Small intestine (tissue), 7 donors: Measurements from ENCODE around the gene GBE1. TPM values are rescaled to one million over a fixed set of nuclear protein-coding genes. Genes with fewer than 3 reads are reported as not detected.

Experiments used
- DNase-seq, 2 donors: peaks; one replicate each; pipeline versions ENCODE4 v3.0.0 to v3.0.0-alpha.2; 2013
- FAIRE-seq: peaks from 2 replicates; lab custom pipeline; 2012; peaks lifted over from hg19 to GRCh38; lab: Jason Lieb, UNC
- H3K27ac ChIP-seq, 3 donors: one replicate each; pipeline ENCODE4 v1.5.1; 2013; ENCODE audit warnings: low read length in 2 of 3, mild to moderate bottlenecking in 2 of 3, control low read depth in 1 of 3, inconsistent platforms in 1 of 3, low read depth in 1 of 3, moderate library complexity in 1 of 3
- H3K27me3 ChIP-seq, 3 donors: one replicate each; pipeline ENCODE4 v1.6.1; 2013; ENCODE audit warnings: low read length in 3 of 3, inconsistent platforms in 1 of 3; ENCODE audit not compliant: control insufficient read depth in 3 of 3, insufficient read depth in 3 of 3
- H3K36me3 ChIP-seq, 3 donors: one replicate each; pipeline ENCODE4 v1.6.1; 2013; ENCODE audit warnings: low read length in 3 of 3, inconsistent platforms in 1 of 3, low read depth in 1 of 3, mild to moderate bottlenecking in 1 of 3, moderate library complexity in 1 of 3; ENCODE audit not compliant: control insufficient read depth in 3 of 3, insufficient read depth in 2 of 3
- H3K4me1 ChIP-seq, 3 donors: one replicate each; pipeline ENCODE4 v1.6.1; 2013; ENCODE audit warnings: low read length in 2 of 3, inconsistent platforms in 1 of 3, low read depth in 1 of 3, mild to moderate bottlenecking in 1 of 3, moderate library complexity in 1 of 3; ENCODE audit not compliant: control insufficient read depth in 3 of 3, insufficient read depth in 2 of 3
- H3K4me3 ChIP-seq, 3 donors: one replicate each; pipeline ENCODE4 v1.5.1; 2013; ENCODE audit warnings: low read length in 3 of 3, control low read depth in 1 of 3, inconsistent platforms in 1 of 3, low read depth in 1 of 3, mild to moderate bottlenecking in 1 of 3, moderate library complexity in 1 of 3
- H3K9me3 ChIP-seq, 2 donors: one replicate each; pipeline ENCODE4 v1.6.1; 2013; ENCODE audit warnings: low read depth in 1 of 2, low read length in 1 of 2; ENCODE audit not compliant: control insufficient read depth in 2 of 2, insufficient read depth in 1 of 2
- WGBS, 3 donors: extraction: QIAGEN DNeasy Blood & Tissue Kit; methylation state at CpG; one replicate each; pipeline ENCODE4 v1.1.7; 2013; 5-methylcytosine and 5-hydroxymethylcytosine counted together
- polyA plus RNA-seq, 4 donors: library from polyadenylated mRNA; stranded (reverse) in 3 of 4; unstranded in 1 of 4; fragments of 200-250 nt in 3 of 4; fragments of 120-200 nt in 1 of 4; gene quantifications; one replicate each; pipeline versions ENCODE4 v1.2.1 to v1.2.3, GENCODE V29; 2013
- donor health status: healthy with polysubstance abuse.
- donor health status: control.
- donor health status: control.
- donor health status: Bipolar disorder and iron deficiency.
- donor health status: healthy.

GBE1 gene
- polyA plus RNA-seq, 4 donors, result 8.9 to 14.3 (median 10.5) TPM

DNA sequence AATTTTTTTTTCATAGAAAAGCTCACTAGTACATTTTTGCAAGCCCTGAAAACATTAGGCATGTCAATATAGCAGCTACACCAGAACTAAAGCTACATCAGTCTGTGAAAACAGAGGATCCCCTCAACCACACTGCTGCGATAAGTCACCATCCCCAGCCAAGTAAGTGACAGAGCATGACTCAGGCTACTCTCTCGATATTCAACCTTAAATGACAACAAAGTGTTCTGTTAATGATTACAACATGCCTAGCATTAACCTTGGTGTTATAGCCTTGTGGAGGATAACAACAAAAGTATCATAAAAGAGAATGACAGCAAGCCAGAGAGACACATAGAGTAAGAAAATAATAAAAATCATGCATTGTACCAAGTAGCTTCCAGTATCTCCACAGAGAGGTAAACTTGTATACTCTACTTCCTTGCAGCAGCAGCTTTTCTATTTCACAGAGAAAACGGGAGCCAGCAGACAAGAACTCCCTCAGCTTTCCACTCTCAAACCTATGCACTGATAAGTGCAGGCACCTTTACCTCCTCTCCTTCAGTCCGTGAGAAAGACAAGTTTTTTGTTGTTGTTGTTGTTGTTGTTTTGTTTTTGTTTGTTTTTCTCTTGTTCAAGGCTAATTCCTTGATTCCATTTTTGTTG, 76.6 kb downstream of the GBE1 start:
- FAIRE-seq, result no peak
- peak overlapping the region in 1 of 3 donors; percentile 20 for H3K27ac ChIP-seq
- 17 to 64% (median 33%) methylated on average over 4 of the region's 4 CpGs for WGBS, 3 donors

DNA sequence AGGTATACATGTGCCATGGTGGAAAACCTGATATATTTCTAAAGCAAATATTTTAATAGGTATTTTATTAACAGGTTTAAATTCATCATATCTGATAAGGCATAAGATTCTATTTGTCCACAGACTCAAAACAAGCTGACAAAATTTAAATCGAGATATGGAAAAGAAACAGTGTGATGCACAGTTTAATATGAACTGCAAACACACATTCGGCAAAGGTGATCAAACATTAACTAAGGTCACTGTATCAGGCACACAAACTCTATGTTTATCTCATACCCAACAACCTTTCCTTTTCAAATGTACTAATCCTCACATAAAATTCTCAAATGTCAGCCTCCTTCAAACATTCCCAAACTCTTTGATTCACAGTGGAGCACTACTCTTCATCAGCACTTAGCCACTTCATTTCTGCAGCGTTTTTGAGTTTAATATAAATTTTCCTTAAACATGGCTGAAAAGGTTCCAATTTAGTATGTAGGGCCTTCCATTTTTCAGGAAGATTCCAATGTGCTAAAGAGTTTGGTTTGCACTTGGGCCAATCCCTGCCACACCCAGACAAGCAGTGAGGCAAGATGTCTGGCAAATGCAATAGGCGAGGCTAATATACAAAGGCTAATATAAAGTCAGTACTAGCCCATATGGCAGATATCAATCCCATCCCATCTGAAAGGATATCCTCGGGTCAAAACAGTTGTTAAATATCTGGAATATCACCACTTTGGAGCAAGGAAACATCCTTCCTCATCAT, 84.6 kb downstream of the GBE1 start:
- Histone ChIP-seq H3K36me3 (peaks cover 0 to 1% (median 0%) of the 10 kb centered on the region in 3 donors), H3K4me3 (no peak overlapping the region), H3K27ac (no peak overlapping the region), H3K27me3 (no peaks in the 10 kb centered on the region), H3K9me3 (no peaks in the 10 kb centered on the region), H3K4me1 (peaks cover 0 to 2% (median 0%) of the 10 kb centered on the region in 3 donors)
- DNase-seq, result peak in 1 of 2 donors; percentile 12
- WGBS, 3 donors, result 49 to 76% (median 59%) methylated on average over 5 of the region's 5 CpGs
- FAIRE-seq, result no peak

More for the DNA sequence above, 76.6 kb downstream of the GBE1 start:
- Histone ChIP-seq H3K4me1 (peaks cover 0 to 6% (median 0%) of the 10 kb centered on the region in 3 donors), H3K4me3 (no peak overlapping the region), H3K36me3 (peaks cover 0 to 1% (median 0%) of the 10 kb centered on the region in 3 donors), H3K9me3 (no peaks in the 10 kb centered on the region), H3K27me3 (no peaks in the 10 kb centered on the region)
- DNase-seq, result peak; percentile 63 to 74

DNA sequence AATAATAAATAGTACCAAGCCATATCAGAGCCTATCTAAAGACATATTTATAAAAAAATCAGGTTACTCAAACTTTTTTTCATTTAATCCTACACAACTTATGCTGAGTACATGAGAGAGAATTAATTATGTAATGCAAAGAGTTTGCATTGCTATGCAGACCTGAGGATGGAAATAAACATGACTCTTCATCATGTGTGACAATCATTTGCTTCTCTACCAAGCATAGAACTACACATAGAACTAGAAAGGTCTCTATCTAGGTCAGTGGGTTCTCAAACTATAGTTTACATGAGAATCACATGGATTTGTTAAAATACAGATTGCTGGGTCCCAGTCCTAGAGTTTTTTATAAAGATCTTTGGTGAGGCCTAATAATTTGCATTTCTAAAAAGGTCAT, 86.8 kb downstream of the GBE1 start:
- H3K27ac ChIP-seq, result no peak overlapping the region
- H3K4me1 ChIP-seq, result peaks cover 0 to 2% (median 0%) of the 10 kb centered on the region in 3 donors
- peaks cover 0 to 2% (median 0%) of the 10 kb centered on the region in 3 donors for H3K36me3 ChIP-seq
- DNase-seq, result no peak
- no peaks in the 10 kb centered on the region for H3K27me3 ChIP-seq
- no peaks in the 10 kb centered on the region for H3K9me3 ChIP-seq
- no peak for FAIRE-seq
- no peak overlapping the region for H3K4me3 ChIP-seq

- no peaks in the 10 kb centered on the region for H3K4me1 ChIP-seq
- H3K4me3 ChIP-seq, result no peak overlapping the region
- no peak overlapping the region for H3K27ac ChIP-seq
- peaks cover 0 to 2% (median 0%) of the 10 kb centered on the region in 3 donors for H3K36me3 ChIP-seq
- DNase-seq (no peak), FAIRE-seq (no peak)
- WGBS, 3 donors, result 76 to 86% (median 85%) methylated on average over 3 of the region's 3 CpGs
- no peaks in the 10 kb centered on the region for H3K27me3 ChIP-seq
- H3K9me3 ChIP-seq, result no peaks in the 10 kb centered on the region
Observed at GRCh38 chr3:81668283-81668682, 93.2 kb downstream of the GBE1 start.

DNA sequence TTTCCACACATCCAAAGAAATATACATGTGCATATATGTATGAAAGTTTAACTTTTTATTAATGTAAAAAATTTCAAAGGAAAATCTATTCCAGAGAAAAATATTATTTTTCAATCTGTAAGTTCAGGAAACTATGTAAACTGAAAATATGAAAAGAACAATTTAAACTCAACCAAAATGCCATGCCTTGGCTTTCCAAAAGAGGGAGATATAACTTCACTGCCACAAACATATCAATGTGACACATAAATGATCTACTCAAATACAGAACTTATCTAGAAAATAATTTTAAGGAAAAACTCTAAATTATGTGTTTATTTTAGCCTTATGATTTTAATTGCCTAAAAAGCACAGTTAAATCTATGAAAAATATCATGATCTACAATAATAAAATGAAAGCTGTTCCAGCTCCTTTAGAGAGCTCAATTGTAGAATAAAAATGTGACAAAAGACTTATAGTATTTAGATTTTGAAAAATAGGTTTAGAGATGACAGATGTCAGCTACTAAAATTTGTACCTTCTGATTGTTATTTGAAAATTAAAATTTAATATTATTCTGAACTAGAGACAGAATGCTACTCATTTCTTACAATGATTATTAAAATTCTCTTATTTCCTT, 94.8 kb downstream of the GBE1 start:
- peak; percentile 39 for FAIRE-seq
- Histone ChIP-seq H3K4me1 (no peaks in the 10 kb centered on the region), H3K27me3 (no peaks in the 10 kb centered on the region), H3K4me3 (no peak overlapping the region), H3K27ac (no peak overlapping the region), H3K36me3 (peaks cover 0 to 2% (median 0%) of the 10 kb centered on the region in 3 donors), H3K9me3 (no peaks in the 10 kb centered on the region)
- DNase-seq, result peak in 1 of 2 donors; percentile 11

DNA sequence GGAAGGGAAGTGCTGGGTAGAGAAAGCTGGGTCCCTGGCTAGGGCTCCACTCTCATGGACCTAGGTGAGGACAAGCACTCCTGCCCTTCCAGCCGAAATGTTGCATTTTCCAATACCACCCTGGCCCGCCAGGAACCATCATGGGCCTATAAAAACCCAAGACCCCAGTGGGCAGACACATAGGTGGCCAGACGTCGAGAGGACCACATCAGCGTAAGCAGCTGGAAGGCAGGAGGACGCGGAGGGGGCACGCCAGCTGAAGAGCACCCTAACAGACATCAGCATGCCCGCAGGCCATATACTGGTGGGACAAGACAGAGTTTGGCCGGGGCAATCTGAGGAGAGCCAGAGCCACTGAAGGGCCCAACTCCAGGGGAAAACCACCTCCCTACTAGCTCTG, 98.3 kb downstream of the GBE1 start:
- FAIRE-seq, result no peak
- Histone ChIP-seq H3K9me3 (no peaks in the 10 kb centered on the region), H3K36me3 (no peaks in the 10 kb centered on the region), H3K27ac (no peak overlapping the region), H3K4me3 (no peak overlapping the region), H3K27me3 (no peaks in the 10 kb centered on the region), H3K4me1 (no peaks in the 10 kb centered on the region)
- 94 to 96% (median 95%) methylated on average over 10 of the region's 10 CpGs for WGBS, 3 donors
- DNase-seq, result no peak

DNA sequence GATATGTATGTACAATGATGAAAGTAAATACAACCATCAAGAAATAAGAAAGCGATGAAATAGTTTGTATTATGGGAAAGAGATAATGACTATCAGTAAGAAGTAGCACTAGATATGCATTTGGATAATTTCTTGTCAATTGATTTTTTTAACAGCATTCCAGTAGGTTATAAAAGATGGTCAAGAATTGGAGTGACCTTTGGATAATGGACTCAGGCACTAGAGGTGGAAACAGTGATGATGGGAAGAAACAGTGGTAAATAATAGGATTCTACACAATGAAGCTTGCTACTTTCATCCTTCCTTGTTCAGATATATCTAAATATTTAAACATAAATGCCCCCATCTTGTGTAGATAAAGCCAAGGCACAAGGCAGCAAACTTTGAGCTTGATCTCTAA, 101.4 kb downstream of the GBE1 start:
- 73 to 93% (median 82%) methylated on average over 1 of the region's 1 CpG for WGBS, 3 donors
- DNase-seq (peak; percentile 13 to 14), FAIRE-seq (no peak)

GRCh38 chr3:81658322-81658997, 103.0 kb downstream of the GBE1 start:
- FAIRE-seq (no peak), DNase-seq (peak; percentile 3 to 24)
- no peaks in the 10 kb centered on the region for H3K27me3 ChIP-seq
- no peaks in the 10 kb centered on the region for H3K36me3 ChIP-seq
- WGBS, 3 donors, result 14 to 64% (median 26%) methylated on average over 3 of the region's 3 CpGs
- H3K4me1 ChIP-seq, result no peaks in the 10 kb centered on the region
- H3K4me3 ChIP-seq, result no peak overlapping the region
- no peak overlapping the region for H3K27ac ChIP-seq
- no peaks in the 10 kb centered on the region for H3K9me3 ChIP-seq

More for the DNA sequence above, 101.4 kb downstream of the GBE1 start:
- H3K27ac ChIP-seq, result no peak overlapping the region
- no peaks in the 10 kb centered on the region for H3K27me3 ChIP-seq
- no peaks in the 10 kb centered on the region for H3K4me1 ChIP-seq
- no peaks in the 10 kb centered on the region for H3K36me3 ChIP-seq
- H3K9me3 ChIP-seq, result no peaks in the 10 kb centered on the region
- no peak overlapping the region for H3K4me3 ChIP-seq
